Activated naive CD8-positive, alpha-beta T cell treated with anti-CD3 and anti-CD28 coated beads, Interleukin-2, amount 50 U/mL, for 24 hours (primary cell): ENCODE measurements around the gene NEDD4L.

ENCODE experiments used
- ATAC-seq: fragments of 150-1000 bp; cut with Tn5 transposase; one replicate; pipeline ENCODE4 v1.10.0; 2021
- DNase-seq: peaks from one replicate; pipeline ENCODE4 v3.0.0; 2021
- H3K27ac Mint-ChIP-seq: one replicate; pipeline ENCODE4 v1.8.0; 2021; ENCODE audit warnings: mild to moderate bottlenecking, mixed read lengths
- H3K27me3 Mint-ChIP-seq: one replicate; pipeline ENCODE4 v1.8.0; 2021; ENCODE audit warnings: mixed read lengths
- H3K36me3 Mint-ChIP-seq: one replicate; pipeline ENCODE4 v1.8.0; 2021; ENCODE audit warnings: low read depth, mixed read lengths
- H3K4me1 Mint-ChIP-seq: one replicate; pipeline ENCODE4 v1.8.0; 2021; ENCODE audit warnings: mixed read lengths
- H3K4me3 Mint-ChIP-seq: one replicate; pipeline ENCODE4 v1.8.0; 2021; ENCODE audit warnings: mild to moderate bottlenecking, moderate library complexity, mixed read lengths
- H3K9me3 Mint-ChIP-seq: one replicate; pipeline ENCODE4 v1.8.0; 2021; ENCODE audit warnings: mixed read lengths

The NEDD4L gene

DNA sequence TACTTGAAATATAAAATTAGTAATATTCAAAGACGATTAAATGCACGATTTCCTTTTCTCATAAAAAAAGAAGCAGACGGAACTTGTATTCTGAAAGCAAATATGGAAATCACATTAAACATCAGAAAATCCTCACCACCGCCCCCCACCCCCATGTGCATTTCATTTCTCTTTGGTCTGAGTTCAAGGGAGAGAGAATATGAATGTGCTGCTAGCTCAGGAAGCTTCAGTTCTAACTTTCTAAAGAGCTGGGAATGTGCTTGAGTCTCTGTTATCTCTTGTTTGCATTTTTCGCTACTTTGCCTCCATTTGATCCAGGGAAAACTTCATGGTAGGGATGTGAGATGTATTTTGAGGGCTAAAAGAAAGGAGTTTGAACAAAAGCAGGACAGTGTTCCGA is 143.6 kb downstream of the NEDD4L start:
- DNase-seq, result no peak
- H3K27me3 Mint-ChIP-seq, result no peaks in the 10 kb centered on the region
- no peaks in the 10 kb centered on the region for H3K36me3 Mint-ChIP-seq
- no peaks in the 10 kb centered on the region for H3K4me1 Mint-ChIP-seq
- no peaks in the 10 kb centered on the region for H3K9me3 Mint-ChIP-seq
- H3K4me3 Mint-ChIP-seq, result no peak overlapping the region
- ATAC-seq, result no peak
- H3K27ac Mint-ChIP-seq, result no peak overlapping the region

- DNase-seq (no peak), ATAC-seq (no peak)
- Mint-ChIP-seq H3K27me3 (no peaks in the 10 kb centered on the region), H3K4me1 (no peaks in the 10 kb centered on the region), H3K9me3 (no peaks in the 10 kb centered on the region), H3K27ac (no peak overlapping the region), H3K36me3 (no peaks in the 10 kb centered on the region), H3K4me3 (no peak overlapping the region)
These were observed 145.0 kb downstream of the NEDD4L start for GRCh38 chr18:58188996-58189395.

GRCh38 chr18:58190842-58191530 is 147.0 kb downstream of the NEDD4L start:
- Mint-ChIP-seq H3K27ac (no peak overlapping the region), H3K4me1 (peaks cover 12% of the 10 kb centered on the region), H3K9me3 (no peaks in the 10 kb centered on the region), H3K4me3 (no peak overlapping the region), H3K36me3 (no peaks in the 10 kb centered on the region), H3K27me3 (no peaks in the 10 kb centered on the region)
- ATAC-seq (no peak), DNase-seq (no peak)

DNA sequence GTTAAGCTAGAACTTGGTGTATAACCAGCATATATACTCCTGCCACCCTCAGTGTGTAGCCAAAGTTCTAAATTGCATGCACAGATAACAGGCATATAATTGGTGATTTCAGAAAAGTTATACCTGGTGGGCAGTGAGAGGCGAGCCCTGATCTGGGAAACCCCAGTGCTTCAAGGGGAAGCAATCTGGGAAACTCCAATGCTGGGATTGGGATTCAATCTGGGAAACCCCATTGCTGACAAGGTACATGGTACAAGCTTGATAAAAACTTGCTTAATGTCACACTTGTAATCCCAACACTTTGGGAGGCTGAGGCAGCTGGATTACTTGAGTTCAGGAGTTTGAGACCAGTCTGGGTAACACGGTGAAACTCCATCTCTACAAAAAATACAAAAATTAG is 147.6 kb downstream of the NEDD4L start:
- peaks cover 17% of the 10 kb centered on the region for H3K4me1 Mint-ChIP-seq
- H3K9me3 Mint-ChIP-seq, result no peaks in the 10 kb centered on the region
- DNase-seq (no peak), ATAC-seq (no peak)
- H3K4me3 Mint-ChIP-seq, result no peak overlapping the region
- H3K27ac Mint-ChIP-seq, result no peak overlapping the region
- H3K27me3 Mint-ChIP-seq, result no peaks in the 10 kb centered on the region
- H3K36me3 Mint-ChIP-seq, result no peaks in the 10 kb centered on the region

- ATAC-seq, result no peak
- H3K9me3 Mint-ChIP-seq, result no peaks in the 10 kb centered on the region
- H3K27me3 Mint-ChIP-seq, result no peaks in the 10 kb centered on the region
- peaks cover 17% of the 10 kb centered on the region for H3K4me1 Mint-ChIP-seq
- H3K36me3 Mint-ChIP-seq, result no peaks in the 10 kb centered on the region
- no peak overlapping the region for H3K27ac Mint-ChIP-seq
- H3K4me3 Mint-ChIP-seq, result no peak overlapping the region
- no peak for DNase-seq
These were observed 148.5 kb downstream of the NEDD4L start for GRCh38 chr18:58192519-58192918.

DNA sequence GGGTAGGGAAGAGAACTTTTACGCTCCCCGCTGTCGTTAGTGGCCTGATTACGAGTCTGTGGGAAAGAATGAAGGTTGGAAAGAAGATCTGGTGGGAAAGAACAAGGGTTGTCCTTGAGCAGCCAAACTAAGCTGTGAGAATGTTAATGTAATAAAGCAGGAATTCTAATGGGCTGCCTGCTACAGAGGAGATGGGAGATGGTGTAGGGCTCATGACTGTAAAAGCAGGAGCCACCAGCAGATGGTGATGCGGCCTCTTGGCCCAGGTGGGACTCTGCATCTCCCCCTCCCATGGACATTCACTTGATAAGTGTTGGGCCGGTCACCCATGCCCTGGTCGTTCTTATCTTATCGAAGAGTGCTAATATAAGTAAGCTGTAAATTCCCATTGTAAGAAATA is 150.0 kb downstream of the NEDD4L start:
- ATAC-seq (no peak), DNase-seq (no peak)
- H3K27me3 Mint-ChIP-seq, result no peaks in the 10 kb centered on the region
- H3K36me3 Mint-ChIP-seq, result no peaks in the 10 kb centered on the region
- no peaks in the 10 kb centered on the region for H3K9me3 Mint-ChIP-seq
- H3K27ac Mint-ChIP-seq, result no peak overlapping the region
- H3K4me1 Mint-ChIP-seq, result peaks cover 17% of the 10 kb centered on the region
- H3K4me3 Mint-ChIP-seq, result no peak overlapping the region

DNA sequence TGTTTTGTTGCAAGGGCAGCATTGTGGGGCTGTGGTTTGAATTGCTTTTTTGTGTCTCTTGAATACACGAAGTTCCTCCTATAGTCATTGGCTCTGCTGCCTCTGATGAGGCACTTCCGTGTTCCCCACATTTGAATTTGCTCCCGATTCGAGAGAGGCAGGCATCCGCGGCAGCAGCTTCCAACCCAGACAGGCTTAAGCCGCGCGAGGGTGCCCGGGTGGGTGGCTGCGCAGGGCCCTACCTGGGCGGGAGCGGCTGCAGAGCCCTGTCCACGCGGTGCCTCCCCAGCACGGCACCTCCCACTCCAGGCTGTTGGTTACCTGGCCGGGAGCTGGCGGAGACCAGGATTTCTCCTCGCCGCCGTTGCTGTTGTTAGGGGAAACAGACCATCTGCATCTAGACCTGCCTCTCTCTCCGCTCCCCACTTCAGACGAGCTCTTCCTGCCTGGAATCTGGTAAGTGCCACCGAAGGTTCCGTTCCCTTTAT is 151.3 kb downstream of the NEDD4L start:
- Mint-ChIP-seq H3K4me3 (peak overlapping the region; percentile 79), H3K9me3 (no peaks in the 10 kb centered on the region), H3K4me1 (peaks cover 17% of the 10 kb centered on the region), H3K27ac (no peak overlapping the region), H3K36me3 (no peaks in the 10 kb centered on the region), H3K27me3 (no peaks in the 10 kb centered on the region)
- DNase-seq (peak; percentile 22), ATAC-seq (peak; percentile 67)

GRCh38 chr18:58196164-58196563 is 152.1 kb downstream of the NEDD4L start:
- Mint-ChIP-seq H3K36me3 (no peaks in the 10 kb centered on the region), H3K27ac (peak overlapping the region; percentile 28), H3K27me3 (no peaks in the 10 kb centered on the region), H3K4me1 (peaks cover 17% of the 10 kb centered on the region), H3K9me3 (no peaks in the 10 kb centered on the region), H3K4me3 (peak overlapping the region; percentile 79)
- DNase-seq (no peak), ATAC-seq (no peak)

DNA sequence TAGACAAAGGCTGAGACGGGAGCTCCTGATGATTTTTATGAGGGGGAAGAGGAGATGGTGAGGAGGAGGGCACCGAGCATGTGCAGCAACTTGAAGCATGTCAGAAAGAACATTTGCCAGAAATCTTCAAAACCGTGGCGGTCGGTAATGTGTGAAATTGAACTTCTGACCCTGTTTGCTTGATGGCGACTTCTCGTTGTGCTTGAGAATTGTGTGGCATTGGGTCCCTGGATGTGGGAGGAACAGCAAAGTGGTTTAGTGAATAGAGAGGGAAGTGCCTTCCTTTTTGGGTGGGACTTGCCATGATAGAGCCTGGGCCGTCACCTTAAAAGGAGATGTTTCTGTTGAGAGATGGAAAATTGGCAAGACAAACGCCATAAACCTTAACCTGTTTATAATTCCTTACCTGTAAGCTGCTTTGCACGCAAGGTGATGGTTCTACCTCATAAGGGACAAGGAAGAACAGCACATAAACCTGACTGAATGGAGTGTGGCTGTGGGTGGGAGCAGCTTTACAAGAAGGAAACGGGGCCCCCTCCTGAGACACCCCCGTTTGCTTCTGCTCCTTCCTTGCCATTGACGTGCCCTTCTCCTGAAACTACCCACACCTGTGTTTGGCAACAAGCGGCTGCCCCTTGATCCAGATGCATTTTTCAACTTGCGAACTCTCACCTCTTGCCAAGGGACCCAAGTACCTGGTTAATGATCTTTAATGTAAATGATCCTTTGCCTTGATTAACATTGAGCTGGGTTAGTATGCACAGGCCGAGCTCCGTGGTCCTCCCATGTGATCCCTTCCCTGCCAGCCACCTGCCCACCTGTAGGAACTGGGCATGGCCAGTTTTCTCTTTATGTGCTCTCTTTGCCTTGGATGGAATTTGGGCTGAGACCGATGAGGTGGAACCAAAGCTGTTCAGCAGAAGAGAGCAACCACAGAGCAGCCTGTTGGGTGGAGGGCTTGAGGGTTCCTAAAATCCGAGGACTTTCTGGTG is 153.2 kb downstream of the NEDD4L start:
- Mint-ChIP-seq H3K36me3 (no peaks in the 10 kb centered on the region), H3K9me3 (no peaks in the 10 kb centered on the region), H3K4me1 (peaks cover 17% of the 10 kb centered on the region), H3K4me3 (no peak overlapping the region), H3K27me3 (no peaks in the 10 kb centered on the region), H3K27ac (no peak overlapping the region)
- no peak for DNase-seq
- ATAC-seq, result no peak

DNA sequence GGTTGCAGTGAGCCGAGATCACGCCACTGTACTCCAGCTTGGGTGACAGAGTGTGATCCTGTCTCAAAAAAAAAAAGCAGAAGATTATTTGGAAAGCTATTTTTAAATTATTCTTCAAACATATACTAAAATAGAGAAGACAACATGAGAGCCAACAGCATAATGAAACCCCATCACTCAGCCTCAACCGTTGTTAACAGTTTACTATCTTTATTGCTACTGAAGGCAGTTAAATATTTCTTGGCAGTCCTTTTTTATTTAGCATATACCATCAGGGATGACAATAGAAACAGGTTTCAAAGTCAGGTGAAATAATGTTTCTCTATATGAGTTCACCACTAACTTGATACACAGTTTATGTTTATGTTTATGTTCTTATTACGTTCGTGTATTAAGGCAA is 157.2 kb downstream of the NEDD4L start:
- DNase-seq (no peak), ATAC-seq (no peak)
- Mint-ChIP-seq H3K27ac (no peak overlapping the region), H3K4me3 (no peak overlapping the region), H3K4me1 (peaks cover 2% of the 10 kb centered on the region), H3K9me3 (no peaks in the 10 kb centered on the region), H3K27me3 (no peaks in the 10 kb centered on the region), H3K36me3 (no peaks in the 10 kb centered on the region)

- no peaks in the 10 kb centered on the region for H3K9me3 Mint-ChIP-seq
These were observed 158.0 kb downstream of the NEDD4L start for GRCh38 chr18:58201733-58202730.

GRCh38 chr18:58204776-58205442 is 160.9 kb downstream of the NEDD4L start:
- H3K9me3 Mint-ChIP-seq, result no peaks in the 10 kb centered on the region
- ATAC-seq, result no peak
- DNase-seq, result no peak

More at GRCh38 chr18:58201733-58202730, 158.0 kb downstream of the NEDD4L start:
- Mint-ChIP-seq H3K4me1 (no peaks in the 10 kb centered on the region), H3K36me3 (no peaks in the 10 kb centered on the region), H3K27me3 (no peaks in the 10 kb centered on the region), H3K4me3 (no peak overlapping the region), H3K27ac (no peak overlapping the region)
- no peak for ATAC-seq
- DNase-seq, result no peak

DNA sequence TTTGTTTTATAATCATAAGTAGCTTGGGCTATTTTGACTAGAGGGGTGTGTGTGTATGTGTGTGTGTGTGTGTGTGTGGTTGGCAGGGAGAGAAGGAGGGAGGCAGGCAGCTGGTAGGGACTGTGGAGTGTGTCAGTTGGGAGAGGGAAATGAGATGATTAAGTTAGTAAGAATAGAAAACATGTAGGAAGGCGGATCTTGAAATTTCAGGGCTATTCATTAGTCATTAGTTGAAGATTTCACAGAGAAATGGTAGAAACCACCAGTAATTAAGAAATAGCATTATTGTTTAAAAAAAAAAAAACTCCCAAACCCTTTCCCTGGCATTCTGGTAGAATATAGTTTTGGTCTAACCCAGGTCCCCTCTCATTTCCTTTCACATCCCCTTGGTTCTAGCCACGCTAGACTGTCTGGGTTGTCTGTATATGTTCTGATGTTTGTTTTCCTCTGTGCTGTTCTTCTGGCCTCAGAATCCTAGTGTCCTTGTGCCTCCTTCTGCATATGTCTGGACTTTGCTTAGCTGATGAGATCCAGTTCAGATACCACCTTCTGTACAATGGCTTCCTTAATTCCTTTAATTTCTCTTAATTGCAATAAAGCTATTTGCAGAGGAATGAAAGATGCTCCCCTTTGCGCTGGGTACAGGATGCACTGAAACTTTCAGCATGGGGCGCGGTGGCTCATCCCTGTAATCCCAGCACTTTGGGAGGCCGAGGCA is 161.6 kb downstream of the NEDD4L start:
- H3K4me1 Mint-ChIP-seq, result peaks cover 3% of the 10 kb centered on the region
- no peaks in the 10 kb centered on the region for H3K36me3 Mint-ChIP-seq
- no peak for ATAC-seq
- H3K27ac Mint-ChIP-seq, result no peak overlapping the region
- H3K4me3 Mint-ChIP-seq, result no peak overlapping the region
- H3K27me3 Mint-ChIP-seq, result peaks cover 3% of the 10 kb centered on the region
- no peak for DNase-seq
- H3K9me3 Mint-ChIP-seq, result no peaks in the 10 kb centered on the region

More at GRCh38 chr18:58204776-58205442, 160.9 kb downstream of the NEDD4L start:
- no peaks in the 10 kb centered on the region for H3K27me3 Mint-ChIP-seq
- no peak overlapping the region for H3K27ac Mint-ChIP-seq
- H3K36me3 Mint-ChIP-seq, result no peaks in the 10 kb centered on the region
- H3K4me3 Mint-ChIP-seq, result no peak overlapping the region
- peaks cover 3% of the 10 kb centered on the region for H3K4me1 Mint-ChIP-seq
